Skeletal muscle cell (primary cell): ENCODE results near the gene SNX2.

Experiments
- DNase-seq: peaks from one replicate; pipeline ENCODE4 v3.0.0-alpha.2; 2010; ENCODE audit warnings: low read depth
- H3K4me3 ChIP-seq: 2 replicates; pipeline ENCODE4 v1.5.1; 2011; ENCODE audit warnings: low read depth, mild to moderate bottlenecking, control low read depth, low read length, moderate library complexity

The SNX2 gene

DNA sequence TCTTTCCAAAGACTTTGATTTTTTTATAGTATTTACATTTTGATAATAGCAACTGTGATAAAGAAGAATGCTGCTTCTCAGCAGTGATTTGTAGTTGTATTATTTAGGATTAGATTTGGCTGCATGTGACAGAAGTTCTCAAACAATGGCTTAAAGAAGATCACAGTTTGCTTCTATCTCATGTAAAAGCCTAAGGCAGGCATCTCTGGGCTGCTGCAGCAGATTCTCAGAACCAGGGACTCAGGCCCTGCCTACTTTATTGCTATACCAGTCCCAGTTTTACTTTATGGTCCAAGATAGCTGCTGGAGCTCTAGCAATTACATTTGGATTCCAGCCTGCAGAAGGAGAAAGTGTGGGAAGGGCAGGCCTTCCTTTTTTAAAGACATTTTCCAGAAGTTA lies 8.8 kb upstream of the SNX2 start:
- no peak overlapping the region for H3K4me3 ChIP-seq
- DNase-seq: no peak

DNA sequence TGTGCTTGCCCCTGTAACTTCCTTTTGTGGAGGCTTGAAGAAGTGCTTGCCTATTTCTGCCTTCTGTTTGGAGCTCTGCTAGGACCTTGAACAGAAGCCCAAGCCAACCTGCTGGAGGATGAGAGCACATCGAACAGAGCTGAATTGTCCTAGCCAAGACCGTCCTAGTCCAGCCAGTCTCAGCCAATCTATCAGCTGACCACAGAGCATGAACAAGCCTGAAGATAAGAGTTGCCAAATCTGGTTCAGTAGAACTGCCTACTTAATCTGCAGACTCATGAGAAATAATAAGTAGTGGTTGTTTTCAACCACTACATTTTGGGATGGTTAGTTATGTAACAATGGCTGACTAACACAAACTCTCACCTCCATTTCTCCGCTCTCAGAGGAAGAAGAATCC lies 4.4 kb upstream of the SNX2 start:
- H3K4me3 ChIP-seq: no peak overlapping the region
- DNase-seq: no peak

DNA sequence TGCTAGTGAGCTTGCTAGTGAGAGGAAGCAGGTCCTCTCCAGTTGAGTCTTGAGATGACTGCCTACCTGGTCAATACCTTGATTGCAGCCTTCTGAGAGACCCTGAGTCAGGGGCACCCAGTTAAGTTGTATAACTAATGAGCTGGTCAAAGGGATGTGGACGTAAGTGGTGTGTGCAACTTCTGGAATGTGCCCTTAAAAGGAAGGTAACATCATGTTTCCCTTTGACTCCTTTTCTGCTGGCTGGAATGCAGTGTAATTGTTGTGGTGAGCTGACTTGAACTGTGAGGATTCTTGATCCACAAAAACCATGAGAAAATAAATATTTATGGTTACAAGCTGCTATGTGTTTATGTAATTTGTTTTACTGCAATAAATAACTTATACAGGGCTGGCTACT lies 2.4 kb upstream of the SNX2 start:
- no peak for DNase-seq
- H3K4me3 ChIP-seq: no peak overlapping the region

DNA sequence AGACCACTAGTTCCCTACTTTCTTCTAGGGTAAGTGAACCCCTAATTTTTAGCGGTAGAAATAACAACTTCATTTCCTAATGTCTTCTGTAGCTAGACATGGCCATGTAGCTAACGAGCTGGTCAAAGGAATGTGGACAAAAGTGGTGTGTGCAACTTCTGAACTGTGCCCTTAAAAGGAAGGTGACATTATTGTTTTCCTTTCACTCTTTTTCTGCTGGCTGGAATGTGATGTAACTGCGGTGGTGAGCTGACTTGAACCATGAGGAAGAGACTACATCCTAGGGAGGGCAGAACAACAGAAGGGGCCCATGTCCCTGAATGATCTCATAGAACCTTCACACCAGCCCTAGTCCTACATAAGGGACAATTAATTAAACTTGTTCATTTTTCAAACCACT lies 1.3 kb upstream of the SNX2 start:
- H3K4me3 ChIP-seq: no peak overlapping the region
- no peak for DNase-seq

DNA sequence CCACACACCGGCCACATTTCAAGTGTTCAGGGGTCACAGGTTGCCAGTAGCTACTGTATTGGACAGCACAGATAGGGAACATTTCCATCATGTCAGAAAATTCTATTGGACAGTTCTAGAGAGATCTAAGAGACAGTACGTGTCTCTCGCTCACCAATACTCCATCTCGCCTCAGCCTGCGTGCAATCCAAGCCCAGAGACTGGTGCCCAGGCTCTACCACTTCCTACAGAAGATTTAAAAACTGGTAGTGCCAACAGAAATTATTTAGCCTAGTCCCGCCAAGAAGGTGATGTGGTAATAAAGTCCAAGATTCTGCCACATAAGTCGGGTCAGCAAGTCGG lies 390 bp upstream of the SNX2 start:
- H3K4me3 ChIP-seq: peak overlapping the region; percentile 89
- DNase-seq: no peak

DNA sequence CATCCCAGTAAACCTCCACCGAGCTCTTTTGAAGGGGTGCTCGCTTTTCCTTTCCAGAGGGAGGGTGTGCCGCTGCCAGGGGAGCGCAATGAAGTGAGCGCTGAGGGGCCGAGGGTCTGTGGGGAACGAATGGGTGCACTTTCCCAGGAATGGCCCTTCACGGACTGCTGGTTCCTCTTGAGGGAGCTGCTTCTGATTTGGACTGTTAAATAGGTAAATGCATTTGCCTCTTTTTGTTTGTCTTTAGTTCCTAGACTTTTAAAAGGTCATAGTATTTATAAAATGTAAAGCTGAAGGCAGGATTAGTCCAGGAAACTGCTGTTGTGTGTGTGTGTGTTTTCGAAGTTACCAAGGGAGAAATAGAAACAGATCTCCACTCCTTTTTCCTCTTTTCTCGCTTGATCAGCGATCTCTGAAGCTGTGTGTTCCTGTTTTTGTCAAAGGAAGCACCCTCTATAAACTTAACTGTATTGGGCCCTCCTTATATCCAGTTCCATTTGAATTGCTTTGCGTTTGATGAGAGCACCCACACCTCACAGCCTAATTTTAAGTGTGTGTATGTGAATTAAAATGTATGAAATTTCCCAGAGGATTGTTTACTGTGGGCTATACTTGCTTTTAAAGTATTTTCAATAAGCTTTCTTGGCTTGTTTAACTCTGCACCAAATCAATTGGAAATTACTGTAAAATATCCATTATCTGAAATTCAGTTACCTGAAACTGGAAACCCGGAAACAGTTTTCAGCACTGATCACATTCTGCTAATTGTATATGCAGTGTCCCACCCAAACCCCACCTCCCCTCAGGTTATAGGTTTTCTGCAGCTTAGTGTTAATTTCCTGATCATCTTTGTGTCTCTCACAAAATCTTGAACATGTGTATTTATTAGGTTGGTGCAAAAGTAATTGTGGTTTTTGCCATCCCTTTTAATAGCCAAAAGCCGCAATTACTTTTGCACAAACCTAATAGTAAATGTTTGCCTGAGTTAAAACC lies 966 bp downstream of the SNX2 start:
- peak overlapping the region; percentile 89 for H3K4me3 ChIP-seq
- DNase-seq: no peak

DNA sequence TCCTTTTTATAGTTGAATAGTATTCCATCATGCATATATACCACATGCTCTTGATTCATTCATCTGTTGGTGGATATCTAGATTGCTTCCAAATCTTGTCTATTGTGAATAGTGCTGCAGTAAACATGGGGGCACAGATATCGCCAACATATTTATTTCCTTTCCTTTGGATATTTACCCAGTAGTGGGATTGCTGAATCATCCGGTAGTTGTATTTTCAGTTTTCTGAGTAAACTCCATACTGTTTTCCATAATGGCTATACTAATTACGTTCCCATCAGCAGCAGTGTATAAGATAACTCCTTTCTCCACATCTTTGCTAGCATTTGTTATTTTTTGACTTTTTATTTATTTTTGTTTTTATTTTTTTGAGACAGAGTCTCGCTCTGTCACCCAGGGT lies 3.3 kb downstream of the SNX2 start:
- DNase-seq: no peak
- H3K4me3 ChIP-seq: no peak overlapping the region

DNA sequence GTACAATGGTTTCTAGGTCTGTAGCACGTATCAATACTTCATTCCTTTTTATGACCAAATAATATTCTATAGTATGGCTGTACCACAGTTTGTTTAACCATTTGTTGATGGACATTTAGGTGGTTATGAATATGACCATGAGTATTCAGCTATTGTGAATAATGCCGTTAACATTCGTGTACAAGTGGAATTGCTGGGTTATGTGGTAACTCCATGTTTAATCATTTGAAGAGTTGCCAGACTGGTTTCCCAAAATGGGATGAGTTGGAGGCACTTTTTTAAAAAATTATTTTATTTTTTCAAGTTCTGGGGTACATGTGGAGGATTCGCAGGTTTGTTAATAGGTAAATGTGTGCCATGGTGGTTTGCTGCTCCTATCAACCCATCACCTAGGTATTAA lies 4.6 kb downstream of the SNX2 start:
- H3K4me3 ChIP-seq: no peak overlapping the region
- no peak for DNase-seq

DNA sequence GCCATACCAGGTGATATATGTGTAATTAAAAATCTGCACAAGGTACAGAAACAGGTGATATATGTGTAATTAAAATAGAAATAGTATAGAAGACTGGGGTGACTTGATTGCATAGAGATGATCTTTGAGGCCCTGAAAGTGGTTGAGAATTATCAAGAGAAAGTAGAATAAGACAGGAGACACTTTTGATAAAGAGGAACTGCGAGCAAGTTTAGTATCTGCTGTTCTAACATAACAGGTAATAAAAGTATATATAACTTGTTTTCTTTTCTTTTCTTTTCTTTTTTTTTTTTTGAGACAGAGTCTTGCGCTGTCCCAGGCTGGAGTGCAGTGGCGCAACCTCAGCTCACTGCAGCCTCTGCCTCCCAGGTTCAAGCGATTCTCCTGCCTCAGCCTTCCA lies 5.4 kb downstream of the SNX2 start:
- H3K4me3 ChIP-seq: no peak overlapping the region
- no peak for DNase-seq

DNA sequence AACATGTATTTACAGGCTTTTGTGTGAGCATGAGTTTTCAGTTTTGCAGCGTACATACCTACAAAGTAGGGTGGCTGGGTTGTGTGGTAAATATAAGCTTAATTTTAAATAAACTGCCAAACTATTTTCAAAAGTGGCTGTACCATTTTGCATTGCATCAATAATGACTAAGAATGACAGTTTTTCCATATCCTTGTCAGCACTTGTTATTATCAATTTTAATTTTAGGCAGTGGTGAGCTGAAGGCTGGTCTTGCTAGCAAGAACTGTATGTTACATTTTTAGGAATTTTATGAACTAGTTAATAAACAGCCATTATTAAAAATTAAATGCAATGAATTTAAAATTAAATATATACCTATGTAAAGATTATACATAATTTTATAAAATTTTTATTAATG lies 6.6 kb downstream of the SNX2 start:
- no peak overlapping the region for H3K4me3 ChIP-seq
- DNase-seq: no peak

DNA sequence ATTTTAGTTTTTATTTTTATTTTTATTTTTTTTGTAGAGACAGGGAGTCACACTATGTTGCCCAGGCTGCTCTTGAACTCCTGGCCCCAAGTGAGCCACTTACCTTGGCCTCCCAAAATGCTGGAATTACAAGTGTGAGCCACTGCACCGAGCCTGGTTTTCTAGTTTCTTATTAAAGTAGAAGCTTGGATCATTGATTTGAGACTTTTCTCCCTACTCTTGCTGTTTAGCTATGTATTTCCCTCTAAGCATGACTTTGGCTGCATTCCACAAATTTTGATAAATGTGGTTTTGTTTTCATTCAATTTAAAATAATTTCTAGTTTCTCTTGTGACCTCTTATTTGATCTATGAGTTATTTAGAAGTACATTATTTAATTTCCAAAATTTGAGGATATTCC lies 10.4 kb downstream of the SNX2 start:
- H3K4me3 ChIP-seq: no peak overlapping the region
- DNase-seq: no peak

DNA sequence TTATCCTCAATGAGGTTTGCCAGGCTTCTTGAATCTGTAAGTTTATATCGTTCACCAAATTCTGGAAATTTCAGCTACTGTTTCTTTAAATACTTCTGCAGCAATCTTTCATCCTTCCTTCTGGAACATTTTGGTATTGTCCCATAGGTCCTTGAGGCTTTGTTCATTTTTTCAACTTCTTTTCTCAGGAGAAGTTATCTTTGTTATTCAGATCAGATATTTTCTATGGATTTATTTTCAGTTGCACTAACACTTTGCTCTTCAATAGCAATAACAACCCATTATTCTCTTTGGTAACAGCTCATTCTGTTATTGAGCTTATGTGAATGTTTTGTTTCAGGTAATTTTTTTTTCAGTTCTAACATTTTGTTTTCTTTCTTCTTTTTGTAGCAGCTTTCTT lies 13.5 kb downstream of the SNX2 start:
- H3K4me3 ChIP-seq: no peak overlapping the region
- DNase-seq: no peak

DNA sequence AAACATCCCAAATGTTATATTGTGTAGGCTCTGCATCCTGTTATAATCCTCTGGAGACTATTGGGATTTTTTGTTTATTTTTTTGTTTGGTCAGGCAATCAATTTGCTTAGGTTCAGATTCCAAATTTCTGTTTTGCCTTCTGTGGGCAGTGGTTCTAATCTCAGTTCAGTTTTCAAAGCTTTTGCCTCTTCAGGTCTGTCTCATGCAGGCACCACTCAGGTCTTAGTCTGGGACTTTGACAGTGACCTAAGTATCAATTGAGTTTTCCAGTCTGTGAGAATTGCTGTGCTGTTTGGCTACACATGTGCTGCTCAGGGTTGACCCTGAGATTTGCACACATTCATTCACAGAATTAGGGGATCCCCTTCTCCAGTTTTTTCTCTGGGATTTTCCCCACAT lies 14.1 kb downstream of the SNX2 start:
- no peak for DNase-seq
- H3K4me3 ChIP-seq: no peak overlapping the region

DNA sequence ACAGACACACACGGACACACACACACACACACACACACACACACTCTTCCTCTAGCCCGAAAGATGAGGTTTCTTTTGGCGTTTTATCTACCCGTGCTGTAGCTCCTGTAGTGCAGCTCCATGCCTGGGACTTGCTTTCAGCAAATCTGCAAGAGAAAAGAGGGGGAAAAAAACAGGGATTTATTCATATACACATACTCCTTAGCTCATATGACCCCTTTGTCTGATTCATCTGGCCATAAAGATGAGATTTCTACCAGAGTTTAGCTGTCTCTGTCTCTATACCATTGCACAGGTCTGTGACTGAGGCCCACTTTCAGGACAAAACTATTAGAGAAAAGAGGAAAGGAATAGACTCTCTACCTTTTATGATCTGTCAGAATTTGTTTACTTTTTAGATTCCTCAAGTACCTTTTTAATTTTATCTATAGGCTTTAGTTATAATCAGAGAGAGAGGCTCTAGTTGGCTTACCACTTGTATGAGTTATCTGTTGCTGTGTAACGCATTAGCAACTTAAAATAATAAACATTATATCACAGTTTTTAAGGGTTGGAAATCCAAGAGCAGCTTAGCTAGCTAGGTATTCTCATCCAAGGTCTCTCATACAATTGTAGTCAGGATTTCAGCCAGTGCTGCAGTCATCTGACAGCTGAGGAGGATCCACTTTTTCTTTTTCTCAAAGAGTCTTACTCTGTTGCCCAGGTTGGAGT lies 14.7 kb downstream of the SNX2 start:
- H3K4me3 ChIP-seq: no peak overlapping the region
- DNase-seq: no peak

DNA sequence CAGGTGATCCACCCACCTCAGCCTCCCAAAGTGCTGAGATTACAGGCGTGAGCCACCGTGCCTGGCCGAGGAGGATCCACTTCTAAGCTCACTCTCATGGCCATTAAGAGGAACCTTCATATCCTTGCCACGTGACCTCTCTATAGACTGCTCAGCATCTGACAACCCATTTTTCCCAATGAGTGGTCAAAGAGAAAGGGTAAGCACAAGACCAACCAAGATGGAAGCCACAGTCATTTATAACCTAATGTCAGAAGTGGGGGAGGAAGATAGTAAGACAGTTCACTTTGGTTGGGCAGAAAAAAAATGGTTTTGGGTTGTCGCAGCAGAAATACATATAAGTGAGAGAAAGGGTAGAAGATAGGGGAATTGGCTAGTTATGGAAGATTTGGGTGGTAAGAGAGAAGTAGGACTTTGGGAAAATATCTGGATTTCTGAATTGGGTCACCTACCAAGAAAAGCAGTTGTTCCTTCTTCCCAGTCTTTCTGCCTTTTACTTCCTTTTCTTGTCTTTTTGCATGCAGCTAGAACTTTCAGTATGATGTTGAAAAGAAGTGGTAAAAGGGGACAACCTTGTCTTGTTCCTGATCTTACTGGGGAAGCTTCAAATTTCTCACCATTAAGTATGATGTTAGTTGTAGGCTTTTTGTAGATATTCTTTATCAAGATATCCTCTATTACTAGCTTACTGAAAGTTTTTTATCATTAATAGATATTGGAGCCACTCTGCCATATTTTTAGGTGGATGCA lies 15.6 kb downstream of the SNX2 start:
- H3K4me3 ChIP-seq: no peak overlapping the region
- DNase-seq: no peak

DNA sequence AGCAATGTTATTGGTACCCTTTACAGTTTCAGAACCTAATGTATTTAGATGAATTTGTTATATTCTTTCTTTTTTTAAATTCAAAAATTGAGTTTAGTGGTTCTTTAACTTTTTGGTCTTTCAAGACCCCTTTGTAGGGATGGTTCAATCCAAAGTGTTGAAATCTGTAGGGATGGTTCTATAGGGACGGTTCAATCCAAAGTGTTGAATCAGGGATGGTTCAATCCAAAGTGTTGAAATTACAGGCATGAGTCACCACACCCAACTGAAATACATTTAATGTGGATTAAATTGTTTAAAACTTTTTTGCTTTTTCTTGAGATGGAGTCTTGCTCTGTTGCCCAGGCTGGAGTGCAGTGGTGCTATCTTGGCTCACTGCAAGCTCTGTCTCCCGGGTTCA lies 30.6 kb downstream of the SNX2 start:
- H3K4me3 ChIP-seq: no peak overlapping the region
- peak; percentile 43 for DNase-seq

DNA sequence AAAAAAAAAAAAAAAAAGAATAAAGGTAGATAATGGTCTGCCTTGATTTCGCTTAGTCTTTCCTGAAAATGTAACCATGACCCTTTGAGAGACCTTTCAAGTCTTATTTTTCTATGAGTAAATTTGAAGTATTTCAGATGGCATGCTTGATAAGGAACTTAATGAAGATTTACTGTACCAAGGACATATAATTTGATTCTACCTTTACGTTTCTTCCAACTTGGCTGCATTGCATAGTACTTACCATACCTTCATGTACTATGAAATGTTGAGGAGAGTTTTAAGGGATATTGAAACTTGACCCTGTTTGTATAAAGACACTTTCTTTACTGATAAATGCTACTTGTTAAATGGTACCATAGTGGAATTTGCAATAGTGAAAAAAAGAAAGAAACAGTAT lies 35.5 kb downstream of the SNX2 start:
- DNase-seq: no peak
- H3K4me3 ChIP-seq: no peak overlapping the region

DNA sequence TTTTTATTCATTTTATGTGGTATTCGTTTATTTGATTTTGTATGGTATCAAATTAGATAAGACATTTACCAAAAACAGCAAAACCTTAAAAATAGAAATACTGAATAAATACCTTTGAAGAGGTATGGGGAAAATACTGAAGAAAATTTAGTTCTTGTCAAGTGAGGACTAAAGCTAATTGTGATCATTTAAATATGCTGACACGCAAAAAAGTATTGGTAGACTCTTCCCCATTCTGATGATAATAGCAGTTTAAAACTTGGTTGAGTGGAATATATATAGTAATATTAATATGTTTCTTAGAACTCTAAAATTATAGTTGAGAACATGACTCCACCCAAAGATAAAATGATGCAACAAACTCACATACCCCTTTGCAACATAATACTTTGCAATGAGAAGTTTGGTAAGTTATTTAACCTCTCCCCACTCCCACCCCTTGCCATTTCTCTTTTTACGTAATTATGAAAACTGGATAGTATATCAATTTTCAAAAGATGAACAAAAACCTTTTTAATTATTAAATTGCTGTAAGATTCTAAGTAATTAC lies 40.4 kb downstream of the SNX2 start:
- no peak for DNase-seq
- H3K4me3 ChIP-seq: no peak overlapping the region

DNA sequence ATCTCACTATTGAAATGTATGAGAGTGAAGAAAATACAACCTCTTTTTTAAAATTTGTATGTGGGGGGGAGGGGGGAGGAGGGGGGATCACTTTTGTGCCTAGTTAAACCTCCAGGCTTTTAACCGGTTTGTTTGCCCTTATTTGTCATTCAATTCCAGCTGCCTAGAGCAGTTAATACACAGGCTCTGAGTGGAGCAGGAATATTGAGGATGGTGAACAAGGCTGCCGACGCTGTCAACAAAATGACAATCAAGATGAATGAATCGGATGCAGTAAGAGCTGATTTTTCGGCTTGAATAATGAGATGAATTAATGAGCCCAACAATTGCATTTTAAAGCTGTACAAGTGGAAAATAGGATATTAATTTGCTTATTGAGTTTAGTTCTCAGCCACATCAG lies 41.9 kb downstream of the SNX2 start:
- DNase-seq: no peak
- H3K4me3 ChIP-seq: no peak overlapping the region

DNA sequence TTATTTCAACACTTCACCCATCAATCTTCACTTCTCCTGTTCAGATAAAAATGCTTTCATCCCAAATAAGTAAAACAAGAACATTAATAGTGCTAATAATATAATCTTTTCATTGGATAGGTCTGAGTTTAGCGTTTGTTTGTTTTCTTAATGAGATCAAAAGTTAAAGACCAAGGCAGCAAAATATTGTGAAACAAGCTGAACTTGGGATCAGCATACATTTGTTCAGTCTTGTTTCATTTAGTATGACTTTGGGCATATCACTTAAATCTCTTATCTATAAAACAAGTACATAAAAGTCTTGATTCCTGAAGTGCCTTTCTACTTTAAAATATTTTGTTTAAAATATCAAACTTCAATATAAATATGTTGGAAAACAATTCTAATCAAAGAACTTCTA lies 57.1 kb downstream of the SNX2 start:
- DNase-seq: no peak
- no peak overlapping the region for H3K4me3 ChIP-seq
